Vagina (tissue), 2 donors: ENCODE measurements around the gene TEDC1.

Experiments used
- POLR2A ChIP-seq, 2 donors: fragments of 450-650 bp; IDR thresholded peaks; one replicate each; pipeline ENCODE4 v1.6.1; 2017; ENCODE audit warnings: antibody characterized with exemption in 2 of 2, mild to moderate bottlenecking in 2 of 2, moderate library complexity in 2 of 2
- POLR2AphosphoS5 ChIP-seq, 2 donors: sonication (generic); formaldehyde crosslinking; IDR thresholded peaks; one replicate each; pipeline ENCODE4 v1.9.0; 2017; ENCODE audit warnings: antibody characterized with exemption in 2 of 2, mild to moderate bottlenecking in 2 of 2, low read depth in 1 of 2; ENCODE audit not compliant: insufficient read depth in 1 of 2
- TF ChIP-seq, protein P1 (sequence below), 3 experiments: fragments of 450-650 bp in 2 of 3; fragments of 200-600 bp in 1 of 3; sonication (generic) in 1 of 3; IDR thresholded peaks; one replicate each; pipeline ENCODE4 v1.5.1; 2017 to 2019; ENCODE audit warnings: antibody characterized with exemption in 3 of 3, mild to moderate bottlenecking in 2 of 3, moderate library complexity in 2 of 3

DNA sequence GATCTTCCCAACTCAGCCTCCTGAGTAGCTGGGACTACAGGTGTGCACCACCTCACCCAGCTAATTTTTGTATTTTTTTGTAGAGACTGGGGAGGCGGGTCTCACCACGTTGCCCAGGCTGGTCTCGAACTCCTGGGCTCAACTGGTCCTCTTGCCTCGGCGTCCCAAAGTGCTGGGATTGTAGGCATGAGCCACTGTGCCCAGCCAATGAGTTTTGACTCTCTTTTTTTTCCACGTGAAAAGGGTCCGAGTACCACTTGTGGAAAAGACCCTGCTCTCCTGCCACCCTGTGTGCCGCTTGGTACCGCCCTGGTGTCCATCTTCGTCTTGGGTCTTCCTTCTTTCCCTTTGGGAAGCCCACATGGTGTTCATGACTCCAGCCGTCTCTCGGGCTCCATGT lies 17.6 kb downstream of the TEDC1 start:
- TF ChIP-seq POLR2AphosphoS5 (IDR thresholded peaks at IDR 0.05; ENCODE audit: insufficient read depth in 1 of 2, low read depth in 1 of 2), result no peak
- TF ChIP-seq, protein P1, sequence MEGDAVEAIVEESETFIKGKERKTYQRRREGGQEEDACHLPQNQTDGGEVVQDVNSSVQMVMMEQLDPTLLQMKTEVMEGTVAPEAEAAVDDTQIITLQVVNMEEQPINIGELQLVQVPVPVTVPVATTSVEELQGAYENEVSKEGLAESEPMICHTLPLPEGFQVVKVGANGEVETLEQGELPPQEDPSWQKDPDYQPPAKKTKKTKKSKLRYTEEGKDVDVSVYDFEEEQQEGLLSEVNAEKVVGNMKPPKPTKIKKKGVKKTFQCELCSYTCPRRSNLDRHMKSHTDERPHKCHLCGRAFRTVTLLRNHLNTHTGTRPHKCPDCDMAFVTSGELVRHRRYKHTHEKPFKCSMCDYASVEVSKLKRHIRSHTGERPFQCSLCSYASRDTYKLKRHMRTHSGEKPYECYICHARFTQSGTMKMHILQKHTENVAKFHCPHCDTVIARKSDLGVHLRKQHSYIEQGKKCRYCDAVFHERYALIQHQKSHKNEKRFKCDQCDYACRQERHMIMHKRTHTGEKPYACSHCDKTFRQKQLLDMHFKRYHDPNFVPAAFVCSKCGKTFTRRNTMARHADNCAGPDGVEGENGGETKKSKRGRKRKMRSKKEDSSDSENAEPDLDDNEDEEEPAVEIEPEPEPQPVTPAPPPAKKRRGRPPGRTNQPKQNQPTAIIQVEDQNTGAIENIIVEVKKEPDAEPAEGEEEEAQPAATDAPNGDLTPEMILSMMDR (IDR thresholded peaks at IDR 0.05), result no peak
- no peak for TF ChIP-seq POLR2A (IDR thresholded peaks at IDR 0.05)
